Measurements from ENCODE around the gene RPS6KC1. TPM values are rescaled to one million over a fixed set of nuclear protein-coding genes. Genes with fewer than 3 reads are reported as not detected.

Gene RPS6KC1
- total and polyA plus RNA-seq, 8 donors: 15.8 to 25.2 (median 23.5) TPM

DNA sequence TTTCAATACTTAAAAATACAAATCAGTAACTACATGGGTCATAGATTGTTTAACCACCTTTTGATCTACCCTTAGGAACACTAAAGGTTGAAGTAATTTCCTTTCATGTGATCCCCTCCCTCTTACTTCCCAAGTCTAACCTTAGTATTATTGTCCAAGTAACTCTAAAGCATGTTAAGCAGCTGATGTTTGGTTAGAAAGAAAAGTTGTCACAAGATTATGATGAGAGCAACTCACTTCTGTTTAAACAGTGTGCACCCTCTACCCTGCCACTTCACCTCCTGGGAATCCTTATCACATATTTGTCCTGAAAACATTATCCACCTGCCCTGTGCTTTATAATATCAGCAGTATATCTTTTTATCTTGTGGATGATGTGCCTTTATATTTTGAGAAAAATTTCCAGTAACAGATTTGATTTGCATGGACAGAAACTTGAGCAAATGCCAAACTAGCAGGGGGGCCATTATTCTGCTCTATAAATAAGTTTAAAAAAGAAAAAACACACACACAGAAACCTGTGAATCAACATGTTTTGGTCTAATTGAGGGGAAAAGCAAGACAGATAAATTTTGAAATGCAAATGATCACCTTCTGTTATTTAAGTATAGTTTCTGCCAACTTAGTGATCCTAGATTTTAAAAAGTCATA lies 194.3 kb downstream of the RPS6KC1 start:
- H3K36me3 ChIP-seq: peaks cover 0 to 9% of the 10 kb centered on the region in 2 donors
- no peak overlapping the region for H3K4me3 ChIP-seq
- ATAC-seq (peak; percentile 52), DNase-seq (no peak)
- intact Hi-C loops (cut with DNase I): no loop called here
- TF ChIP-seq, protein P1, sequence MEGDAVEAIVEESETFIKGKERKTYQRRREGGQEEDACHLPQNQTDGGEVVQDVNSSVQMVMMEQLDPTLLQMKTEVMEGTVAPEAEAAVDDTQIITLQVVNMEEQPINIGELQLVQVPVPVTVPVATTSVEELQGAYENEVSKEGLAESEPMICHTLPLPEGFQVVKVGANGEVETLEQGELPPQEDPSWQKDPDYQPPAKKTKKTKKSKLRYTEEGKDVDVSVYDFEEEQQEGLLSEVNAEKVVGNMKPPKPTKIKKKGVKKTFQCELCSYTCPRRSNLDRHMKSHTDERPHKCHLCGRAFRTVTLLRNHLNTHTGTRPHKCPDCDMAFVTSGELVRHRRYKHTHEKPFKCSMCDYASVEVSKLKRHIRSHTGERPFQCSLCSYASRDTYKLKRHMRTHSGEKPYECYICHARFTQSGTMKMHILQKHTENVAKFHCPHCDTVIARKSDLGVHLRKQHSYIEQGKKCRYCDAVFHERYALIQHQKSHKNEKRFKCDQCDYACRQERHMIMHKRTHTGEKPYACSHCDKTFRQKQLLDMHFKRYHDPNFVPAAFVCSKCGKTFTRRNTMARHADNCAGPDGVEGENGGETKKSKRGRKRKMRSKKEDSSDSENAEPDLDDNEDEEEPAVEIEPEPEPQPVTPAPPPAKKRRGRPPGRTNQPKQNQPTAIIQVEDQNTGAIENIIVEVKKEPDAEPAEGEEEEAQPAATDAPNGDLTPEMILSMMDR (IDR thresholded peaks at IDR 0.05): no peak
- H3K4me1 ChIP-seq: no peaks in the 10 kb centered on the region
- no peak overlapping the region for H3K27ac ChIP-seq
- H3K9me3 ChIP-seq: no peaks in the 10 kb centered on the region
- H3K27me3 ChIP-seq: no peaks in the 10 kb centered on the region

DNA sequence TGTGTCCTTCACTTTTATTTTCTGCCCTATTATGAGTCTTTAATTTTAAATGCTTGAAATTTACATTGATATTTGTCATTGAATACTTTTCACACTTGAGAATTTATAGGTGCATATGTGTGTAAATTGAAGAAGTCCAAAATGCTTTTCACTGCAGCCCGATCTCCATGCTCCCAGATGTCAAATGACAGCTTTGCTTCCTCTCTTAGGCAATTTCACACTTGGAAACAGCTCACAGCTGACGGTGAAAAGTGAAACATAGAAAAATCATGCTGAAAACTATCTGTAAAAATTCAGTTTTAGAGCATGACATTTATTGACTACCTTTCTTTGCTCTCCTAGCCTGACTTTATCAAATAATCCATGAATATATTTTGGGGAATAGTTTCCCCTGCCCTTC lies 196.0 kb downstream of the RPS6KC1 start:
- intact Hi-C loops (cut with DNase I): no loop called here
- no peaks in the 10 kb centered on the region for H3K9me3 ChIP-seq
- DNase-seq: peak in 1 of 4 donors; percentile 13
- H3K36me3 ChIP-seq: no peaks in the 10 kb centered on the region
- H3K27ac ChIP-seq: no peak overlapping the region
- H3K4me1 ChIP-seq: no peaks in the 10 kb centered on the region
- no peak for ATAC-seq
- H3K4me3 ChIP-seq: no peak overlapping the region
- no peaks in the 10 kb centered on the region for H3K27me3 ChIP-seq
- TF ChIP-seq, protein P1 (IDR thresholded peaks at IDR 0.05): no peak

DNA sequence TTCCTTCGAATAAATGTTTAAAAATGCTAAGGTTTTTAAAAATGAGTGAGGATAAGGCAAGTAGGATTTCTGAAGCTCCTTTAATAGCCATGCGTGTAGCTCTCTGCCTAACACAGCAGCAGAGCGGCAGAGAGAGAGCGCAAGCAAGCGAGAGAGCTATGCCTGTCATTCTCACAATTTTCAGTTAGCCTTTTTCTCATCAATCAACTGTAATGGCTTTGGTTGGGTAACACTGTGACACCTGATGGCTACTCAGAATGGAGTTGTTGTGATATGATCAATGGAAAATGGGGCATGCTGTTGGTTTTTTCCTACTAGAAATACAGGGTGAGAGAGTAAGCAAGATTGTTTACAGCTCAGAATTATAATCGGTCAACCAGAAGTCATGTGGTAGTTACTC lies 198.4 kb downstream of the RPS6KC1 start:
- Histone ChIP-seq H3K27ac (no peak overlapping the region), H3K4me3 (no peak overlapping the region), H3K4me1 (no peaks in the 10 kb centered on the region), H3K36me3 (no peaks in the 10 kb centered on the region), H3K27me3 (no peaks in the 10 kb centered on the region), H3K9me3 (no peaks in the 10 kb centered on the region)
- ATAC-seq: no peak
- TF ChIP-seq, protein P1 (IDR thresholded peaks at IDR 0.05): no peak
- no peak for DNase-seq
- intact Hi-C loops (cut with DNase I): no loop called here

DNA sequence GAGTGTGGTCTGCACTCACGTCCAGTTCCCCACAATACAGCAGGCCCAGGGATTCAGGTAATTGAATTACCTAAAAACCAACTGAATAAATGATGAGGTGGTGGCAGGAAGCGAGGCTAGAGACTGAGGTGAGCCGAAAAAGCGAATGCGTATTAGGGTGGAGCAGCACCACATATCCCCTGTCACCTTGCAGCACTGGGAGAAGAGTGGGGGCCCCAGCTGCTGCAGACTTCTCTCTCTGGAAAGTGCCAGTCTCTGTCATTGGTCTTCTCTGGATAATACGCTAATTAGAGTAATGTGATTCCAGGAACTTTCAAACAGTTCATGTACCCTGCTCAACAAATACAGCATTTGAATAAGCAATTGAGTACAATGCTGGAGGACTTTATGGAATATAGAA lies 199.0 kb downstream of the RPS6KC1 start:
- Histone ChIP-seq H3K27ac (no peak overlapping the region), H3K9me3 (no peaks in the 10 kb centered on the region), H3K4me3 (no peak overlapping the region), H3K4me1 (no peaks in the 10 kb centered on the region), H3K27me3 (no peaks in the 10 kb centered on the region), H3K36me3 (no peaks in the 10 kb centered on the region)
- TF ChIP-seq, protein P1 (IDR thresholded peaks at IDR 0.05): no peak
- ATAC-seq (no peak), DNase-seq (no peak)
- intact Hi-C loops (cut with DNase I): no loop called here

DNA sequence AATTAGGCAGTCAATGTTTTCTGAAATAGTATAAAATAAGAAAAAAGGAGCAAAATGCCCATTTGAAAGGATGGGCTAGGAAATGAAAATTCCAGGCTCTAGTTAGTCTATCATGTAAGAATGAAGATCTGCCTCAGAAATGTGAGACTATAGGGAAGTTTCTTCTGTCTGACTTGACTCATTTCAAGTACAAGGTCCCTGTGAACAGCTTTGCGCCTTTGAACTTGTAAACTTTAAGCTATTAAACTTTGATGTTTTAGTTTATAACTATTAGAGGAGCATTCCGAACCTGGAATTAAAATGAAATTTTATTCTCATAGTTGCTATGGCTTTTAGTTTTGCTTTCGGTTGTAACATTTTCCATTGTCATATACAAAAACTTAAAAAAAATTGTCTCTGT lies 199.4 kb downstream of the RPS6KC1 start:
- intact Hi-C loops (cut with DNase I): no loop called here
- ATAC-seq: no peak

More for the DNA sequence above, 199.4 kb downstream of the RPS6KC1 start:
- Histone ChIP-seq H3K4me1 (no peaks in the 10 kb centered on the region), H3K27ac (no peak overlapping the region), H3K9me3 (no peaks in the 10 kb centered on the region), H3K27me3 (no peaks in the 10 kb centered on the region), H3K4me3 (no peak overlapping the region), H3K36me3 (no peaks in the 10 kb centered on the region)
- DNase-seq: no peak
- TF ChIP-seq, protein P1 (IDR thresholded peaks at IDR 0.05): no peak

Measured in left lung (tissue), 10 donors.